ENCODE data around the gene PADI3. TPM values are rescaled to one million over a fixed set of nuclear protein-coding genes. Genes with fewer than 3 reads are reported as not detected.
"Not testable (repeated sequence)": the region's sequence is repeated elsewhere in the genome, so short reads cannot be mapped to it uniquely, and the experiment has no call there.

The PADI3 gene
- total and polyA plus RNA-seq, 7 donors = 0.51 TPM; not detected in 6

DNA sequence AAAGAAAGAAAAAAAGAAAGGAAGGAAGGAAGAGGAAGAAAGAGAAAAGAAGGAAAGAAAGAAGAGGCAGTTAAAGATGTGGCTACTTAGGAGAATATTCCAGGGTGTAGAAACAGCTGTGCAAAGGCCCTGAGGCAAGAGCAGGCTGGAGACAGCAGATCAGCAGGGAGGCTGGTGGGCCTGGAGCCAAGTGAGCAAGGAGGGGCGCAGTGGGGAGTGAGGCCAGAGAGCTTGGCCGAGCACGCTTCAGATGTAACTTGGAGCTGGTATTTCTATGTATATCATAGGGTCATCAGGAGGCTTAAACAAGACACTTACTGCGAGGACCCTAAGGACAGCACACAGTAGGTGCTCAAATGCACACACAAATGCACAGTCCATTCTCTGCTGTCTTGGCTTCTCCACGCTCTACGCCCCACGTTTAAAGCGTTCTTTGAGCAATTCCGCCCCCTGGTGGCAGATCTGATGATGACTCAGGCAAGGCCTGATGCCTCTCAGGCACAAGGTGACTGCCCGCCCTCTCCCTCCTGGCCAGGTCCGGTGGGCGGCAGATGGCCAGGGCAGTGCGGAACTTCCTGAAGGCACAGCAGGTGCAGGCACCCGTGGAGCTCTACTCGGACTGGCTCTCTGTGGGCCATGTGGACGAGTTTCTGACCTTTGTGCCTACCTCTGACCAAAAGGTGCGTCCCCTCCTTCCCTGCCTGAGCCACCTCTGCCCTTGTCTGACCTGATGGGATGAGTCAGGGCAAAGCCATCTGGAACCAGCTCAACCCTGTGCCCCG, 11.9 kb upstream of the PADI3 start:
- DNase-seq = peak; percentile 83
- WGBS, 2 donors = 19 to 22% methylated on average over 18 of the region's 18 CpGs
- no peaks in the 10 kb centered on the region for H3K27me3 ChIP-seq
- no peaks in the 10 kb centered on the region for H3K9me3 ChIP-seq
- no peak overlapping the region for H3K4me3 ChIP-seq
- intact Hi-C loops (cut with DNase I) = loop anchor here (1.0 kb wide), 2 partner anchors 112 to 178 kb away; no protein-coding TSS in a partner anchor
- TF ChIP-seq EP300 (IDR thresholded peaks at IDR 0.05) (no peak), POLR2AphosphoS5 (IDR thresholded peaks at IDR 0.05) (no peak)
- TF ChIP-seq, protein P1, sequence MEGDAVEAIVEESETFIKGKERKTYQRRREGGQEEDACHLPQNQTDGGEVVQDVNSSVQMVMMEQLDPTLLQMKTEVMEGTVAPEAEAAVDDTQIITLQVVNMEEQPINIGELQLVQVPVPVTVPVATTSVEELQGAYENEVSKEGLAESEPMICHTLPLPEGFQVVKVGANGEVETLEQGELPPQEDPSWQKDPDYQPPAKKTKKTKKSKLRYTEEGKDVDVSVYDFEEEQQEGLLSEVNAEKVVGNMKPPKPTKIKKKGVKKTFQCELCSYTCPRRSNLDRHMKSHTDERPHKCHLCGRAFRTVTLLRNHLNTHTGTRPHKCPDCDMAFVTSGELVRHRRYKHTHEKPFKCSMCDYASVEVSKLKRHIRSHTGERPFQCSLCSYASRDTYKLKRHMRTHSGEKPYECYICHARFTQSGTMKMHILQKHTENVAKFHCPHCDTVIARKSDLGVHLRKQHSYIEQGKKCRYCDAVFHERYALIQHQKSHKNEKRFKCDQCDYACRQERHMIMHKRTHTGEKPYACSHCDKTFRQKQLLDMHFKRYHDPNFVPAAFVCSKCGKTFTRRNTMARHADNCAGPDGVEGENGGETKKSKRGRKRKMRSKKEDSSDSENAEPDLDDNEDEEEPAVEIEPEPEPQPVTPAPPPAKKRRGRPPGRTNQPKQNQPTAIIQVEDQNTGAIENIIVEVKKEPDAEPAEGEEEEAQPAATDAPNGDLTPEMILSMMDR (IDR thresholded peaks at IDR 0.05) = peak; percentile 46 to 88 (median 82)
- peaks cover 0 to 16% (median 13%) of the 10 kb centered on the region in 4 donors for H3K4me1 ChIP-seq
- no peak overlapping the region for H3K27ac ChIP-seq
- no peaks in the 10 kb centered on the region for H3K36me3 ChIP-seq

DNA sequence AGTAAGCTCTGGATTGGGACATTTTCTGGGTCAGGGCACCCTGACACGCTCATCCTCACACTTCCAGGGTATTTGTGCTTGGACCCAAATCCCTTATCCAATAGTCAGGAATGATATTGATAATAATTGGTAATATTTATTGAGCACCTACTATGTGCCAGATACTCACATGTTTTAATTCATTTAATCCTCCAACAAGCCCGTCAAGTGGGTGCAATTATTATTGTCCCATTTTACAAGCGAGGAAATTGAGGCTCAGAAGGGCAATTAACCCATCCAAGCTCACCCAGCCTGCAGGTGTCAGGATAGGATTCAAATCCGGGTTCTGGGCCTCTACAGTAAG, 11.4 kb upstream of the PADI3 start:
- peaks cover 0 to 16% (median 13%) of the 10 kb centered on the region in 4 donors for H3K4me1 ChIP-seq
- TF ChIP-seq POLR2AphosphoS5 (IDR thresholded peaks at IDR 0.05) = no peak
- TF ChIP-seq, protein P1 (IDR thresholded peaks at IDR 0.05) = no peak
- TF ChIP-seq EP300 (IDR thresholded peaks at IDR 0.05) = no peak
- no peak for TF ChIP-seq POLR2A (IDR thresholded peaks at IDR 0.05)

GRCh38 chr1:17239420-17239819, 9.5 kb upstream of the PADI3 start:
- intact Hi-C loops (cut with DNase I) = no loop called here
- no peaks in the 10 kb centered on the region for H3K9me3 ChIP-seq
- no peaks in the 10 kb centered on the region for H3K4me1 ChIP-seq
- TF ChIP-seq POLR2A (IDR thresholded peaks at IDR 0.05) (no peak), POLR2AphosphoS5 (IDR thresholded peaks at IDR 0.05) (no peak), EP300 (IDR thresholded peaks at IDR 0.05) (no peak)
- TF ChIP-seq, protein P1 (IDR thresholded peaks at IDR 0.05) = no peak
- WGBS, 2 donors = 28 to 39% methylated on average over 1 of the region's 1 CpG
- H3K4me3 ChIP-seq = no peak overlapping the region
- no peak for DNase-seq
- no peaks in the 10 kb centered on the region for H3K36me3 ChIP-seq
- H3K27me3 ChIP-seq = peaks cover 0 to 3% (median 0%) of the 10 kb centered on the region in 3 donors
- H3K27ac ChIP-seq = no peak overlapping the region

More for the DNA sequence above, 11.4 kb upstream of the PADI3 start:
- intact Hi-C loops (cut with DNase I) = loop anchor here (1.0 kb wide), 2 partner anchors 112 to 178 kb away; no protein-coding TSS in a partner anchor
- no peak overlapping the region for H3K27ac ChIP-seq
- WGBS, 2 donors = 70 to 81% methylated on average over 4 of the region's 4 CpGs
- peaks cover 0 to 3% (median 0%) of the 10 kb centered on the region in 3 donors for H3K27me3 ChIP-seq
- no peaks in the 10 kb centered on the region for H3K9me3 ChIP-seq
- no peak for DNase-seq
- no peak overlapping the region for H3K4me3 ChIP-seq
- H3K36me3 ChIP-seq = no peaks in the 10 kb centered on the region

DNA sequence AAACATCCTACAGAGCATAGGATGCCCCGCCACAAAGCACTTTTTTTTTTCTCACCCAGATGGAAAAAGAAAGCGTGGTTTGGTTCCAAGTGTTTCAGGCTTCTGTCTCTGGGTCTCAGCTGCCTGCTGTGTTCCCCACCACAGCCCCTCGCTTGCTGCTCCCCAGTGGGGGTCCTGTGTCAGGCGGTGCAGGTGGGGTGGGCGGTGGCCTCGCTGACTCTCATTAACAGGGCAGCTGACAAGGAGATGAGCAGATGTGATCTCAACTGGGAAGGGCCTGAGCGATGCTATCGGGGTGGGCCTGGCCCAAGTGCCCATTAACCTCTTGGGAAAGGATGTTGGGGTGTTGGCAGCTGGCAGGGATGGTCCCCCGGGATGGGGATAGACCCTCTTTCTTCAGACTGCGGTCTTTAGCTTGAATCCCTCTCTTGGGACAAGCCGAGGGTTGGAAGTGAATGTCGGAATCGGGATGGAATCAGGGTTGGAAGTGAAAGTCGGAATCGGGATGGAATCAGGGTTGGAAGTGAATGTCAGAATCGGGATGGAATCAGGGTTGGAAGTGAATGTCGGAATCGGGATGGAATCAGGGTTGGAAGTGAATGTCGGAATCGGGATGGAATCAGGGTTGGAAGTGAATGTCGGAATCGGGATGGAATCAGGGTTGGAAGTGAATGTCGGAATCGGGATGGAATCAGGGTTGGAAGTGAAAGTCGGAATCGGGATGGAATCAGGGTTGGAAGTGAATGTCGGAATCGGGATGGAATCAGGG, 7.7 kb upstream of the PADI3 start:
- intact Hi-C loops (cut with DNase I); H3K4me3 ChIP-seq; H3K27me3 ChIP-seq; DNase-seq; H3K27ac ChIP-seq; H3K4me1 ChIP-seq; H3K36me3 ChIP-seq; H3K9me3 ChIP-seq: not testable (repeated sequence)
- 55 to 81% methylated on average over 27 to 28 of the region's 28 CpGs for WGBS, 2 donors

DNA sequence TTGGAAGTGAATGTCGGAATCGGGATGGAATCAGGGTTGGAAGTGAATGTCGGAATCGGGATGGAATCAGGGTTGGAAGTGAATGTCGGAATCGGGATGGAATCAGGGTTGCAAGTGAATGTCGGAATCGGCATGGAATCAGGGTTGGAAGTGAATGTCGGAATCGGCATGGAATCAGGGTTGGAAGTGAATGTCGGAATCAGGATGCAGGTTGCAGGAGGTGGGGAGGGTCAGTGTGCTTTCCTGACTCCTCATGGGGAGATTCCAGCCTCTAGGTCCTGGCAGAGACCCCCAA, 7.2 kb upstream of the PADI3 start:
- H3K36me3 ChIP-seq; H3K4me3 ChIP-seq; H3K4me1 ChIP-seq; intact Hi-C loops (cut with DNase I); DNase-seq; H3K27me3 ChIP-seq; H3K9me3 ChIP-seq; H3K27ac ChIP-seq: not testable (repeated sequence)
- WGBS, 2 donors = 75 to 96% methylated on average over 9 to 11 of the region's 11 CpGs
